H9 (cell line): ENCODE measurements around the gene SOCS4. TPM values are rescaled to one million over a fixed set of nuclear protein-coding genes. Genes with fewer than 3 reads are reported as not detected.

Experiments
- DNase-seq: peaks from one replicate; pipeline ENCODE4 v3.0.0-alpha.2; 2017
- H2AFZ ChIP-seq: one replicate; pipeline ENCODE4 v1.6.1; 2013; ENCODE audit warnings: mild to moderate bottlenecking, low read length, control low read depth, moderate library complexity
- H2AK5ac ChIP-seq: 2 replicates; pipeline ENCODE4 v1.6.1; 2013; ENCODE audit warnings: low read length, control low read depth, mixed read lengths; ENCODE audit not compliant: insufficient read length
- H2BK120ac ChIP-seq: one replicate; pipeline ENCODE4 v1.6.1; 2013; ENCODE audit warnings: low read depth, mild to moderate bottlenecking, low read length, control low read depth, inconsistent platforms; ENCODE audit not compliant: poor library complexity, severe bottlenecking
- H2BK12ac ChIP-seq: 2 replicates; pipeline ENCODE4 v1.6.1; 2013; ENCODE audit warnings: low read length, control low read depth, mixed read lengths, low read depth; ENCODE audit not compliant: insufficient read length
- H2BK15ac ChIP-seq: 2 replicates; pipeline ENCODE4 v1.6.1; 2013; ENCODE audit warnings: low read depth, low read length, control low read depth
- H2BK20ac ChIP-seq: one replicate; pipeline ENCODE4 v1.6.1; 2013; ENCODE audit warnings: low read depth, mild to moderate bottlenecking, low read length, control low read depth, inconsistent platforms; ENCODE audit not compliant: poor library complexity, severe bottlenecking
- H2BK5ac ChIP-seq: 2 replicates; pipeline ENCODE4 v1.6.1; 2013; ENCODE audit warnings: low read length, control low read depth, mixed read lengths; ENCODE audit not compliant: insufficient read length
- H3K14ac ChIP-seq: 2 replicates; pipeline ENCODE4 v1.6.1; 2013; ENCODE audit warnings: low read length, control low read depth; ENCODE audit not compliant: insufficient read depth
- H3K18ac ChIP-seq: 2 replicates; pipeline ENCODE4 v1.6.1; 2013; ENCODE audit warnings: low read depth, mild to moderate bottlenecking, mixed read lengths, low read length, control low read depth; ENCODE audit not compliant: insufficient read length
- H3K23ac ChIP-seq: 2 replicates; pipeline ENCODE4 v1.6.1; 2013; ENCODE audit warnings: low read length, control low read depth, mixed read lengths, low read depth; ENCODE audit not compliant: insufficient read length
- H3K23me2 ChIP-seq: 2 replicates; pipeline ENCODE4 v1.6.1; 2013; ENCODE audit warnings: low read depth, mild to moderate bottlenecking, mixed read lengths, low read length, control low read depth; ENCODE audit not compliant: insufficient read length, poor library complexity, severe bottlenecking
- H3K27ac ChIP-seq: 2 replicates; pipeline ENCODE4 v1.5.1; 2013; ENCODE audit warnings: low read length, control low read depth, mixed read lengths, low read depth; ENCODE audit not compliant: insufficient read length
- H3K27me3 ChIP-seq: 2 replicates; pipeline ENCODE4 v1.6.1; 2013; ENCODE audit warnings: low read length, control low read depth, inconsistent platforms; ENCODE audit not compliant: insufficient read depth
- H3K4ac ChIP-seq: 2 replicates; pipeline ENCODE4 v1.6.1; 2013; ENCODE audit warnings: low read depth, mild to moderate bottlenecking, control low read depth, inconsistent platforms, low read length, moderate library complexity
- H3K4me1 ChIP-seq: 2 replicates; pipeline ENCODE4 v1.6.1; 2013; ENCODE audit warnings: low read length, control low read depth, inconsistent platforms; ENCODE audit not compliant: insufficient read depth
- H3K4me2 ChIP-seq: 2 replicates; pipeline ENCODE4 v1.6.1; 2013; ENCODE audit warnings: low read length, control low read depth, mixed read lengths; ENCODE audit not compliant: insufficient read length, insufficient read depth
- H3K56ac ChIP-seq: 2 replicates; pipeline ENCODE4 v1.6.1; 2013; ENCODE audit warnings: low read depth, mild to moderate bottlenecking, mixed read lengths, low read length, control low read depth; ENCODE audit not compliant: insufficient read length
- H3K79me1 ChIP-seq: 2 replicates; pipeline ENCODE4 v1.6.1; 2013; ENCODE audit warnings: low read depth, mild to moderate bottlenecking, moderate library complexity, low read length, control low read depth, inconsistent platforms; ENCODE audit not compliant: insufficient read depth, poor library complexity, severe bottlenecking
- H3K79me2 ChIP-seq: 2 replicates; pipeline ENCODE4 v1.6.1; 2013; ENCODE audit warnings: low read length, control low read depth, inconsistent platforms; ENCODE audit not compliant: insufficient read depth
- H3K9ac ChIP-seq: 2 replicates; pipeline ENCODE4 v1.6.1; 2013; ENCODE audit warnings: low read length, control low read depth, mixed read lengths; ENCODE audit not compliant: insufficient read length; ENCODE audit errors: extremely low read depth
- H3K9me3 ChIP-seq: one replicate; pipeline ENCODE4 v1.6.1; 2013; ENCODE audit warnings: low read depth, low read length, inconsistent platforms; ENCODE audit not compliant: control insufficient read depth
- H3T11ph ChIP-seq: one replicate; pipeline ENCODE4 v1.6.1; 2013; ENCODE audit warnings: mild to moderate bottlenecking, low read length, control low read depth, inconsistent platforms
- H4K20me1 ChIP-seq: one replicate; pipeline ENCODE4 v1.6.1; 2013; ENCODE audit not compliant: control insufficient read depth, insufficient read length, insufficient read depth
- H4K5ac ChIP-seq: 2 replicates; pipeline ENCODE4 v1.6.1; 2013; ENCODE audit warnings: low read depth, mild to moderate bottlenecking, mixed read lengths, low read length, control low read depth; ENCODE audit not compliant: insufficient read length
- H4K8ac ChIP-seq: replicated peaks from 2 replicates; pipeline ENCODE4 v1.6.1; 2013; ENCODE audit warnings: low read length, control low read depth, mixed read lengths, low read depth; ENCODE audit not compliant: insufficient read length
- H4K91ac ChIP-seq: 2 replicates; pipeline ENCODE4 v1.6.1; 2013; ENCODE audit warnings: low read depth, mild to moderate bottlenecking, moderate library complexity, mixed read lengths, low read length, control low read depth; ENCODE audit not compliant: insufficient read length
- H3K27ac Mint-ChIP-seq, 3 experiments: 2 replicates in 2 of 3; 3 replicates in 1 of 3; pipeline ENCODE4 v1.8.0; 2020 to 2021; ENCODE audit warnings: mixed read lengths in 3 of 3, mild to moderate bottlenecking in 1 of 3, moderate library complexity in 1 of 3
- H3K27me3 Mint-ChIP-seq: 2 replicates; pipeline ENCODE4 v1.8.0; 2021; ENCODE audit warnings: low read depth, mild to moderate bottlenecking, moderate library complexity, mixed read lengths
- H3K36me3 Mint-ChIP-seq, 3 experiments: 2 replicates in 2 of 3; 3 replicates in 1 of 3; pipeline ENCODE4 v1.8.0; 2020 to 2021; ENCODE audit warnings: low read depth in 3 of 3, mixed read lengths in 3 of 3; ENCODE audit not compliant: insufficient read depth in 1 of 3
- H3K4me1 Mint-ChIP-seq, 2 experiments: 2 replicates each; pipeline ENCODE4 v1.8.0; 2020; ENCODE audit warnings: mixed read lengths in 2 of 2
- H3K4me3 Mint-ChIP-seq, 2 experiments: 2 replicates in 1 of 2; 3 replicates in 1 of 2; pipeline ENCODE4 v1.8.0; 2020 to 2021; ENCODE audit warnings: mild to moderate bottlenecking in 2 of 2, mixed read lengths in 2 of 2, moderate library complexity in 1 of 2
- H3K9me3 Mint-ChIP-seq, 2 experiments: 2 replicates in 1 of 2; 3 replicates in 1 of 2; pipeline ENCODE4 v1.8.0; 2020; ENCODE audit warnings: mild to moderate bottlenecking in 2 of 2, mixed read lengths in 2 of 2, moderate library complexity in 1 of 2
- CTCF ChIP-seq: fragments of 200-600 bp; sonication (generic); conservative IDR thresholded peaks from 3 replicates; pipeline ENCODE4 v1.8.0; 2021; ENCODE audit warnings: antibody characterized with exemption, mild to moderate bottlenecking
- WGBS: extraction: QIAGEN DNeasy Blood & Tissue Kit; methylation state at CpG from one replicate; pipeline ENCODE4 v1.1.7; 2013; ENCODE audit warnings: missing lambda C conversion rate, low lambda C conversion rate, mixed read lengths; ENCODE audit not compliant: insufficient read length; ENCODE audit errors: extremely low coverage; 5-methylcytosine and 5-hydroxymethylcytosine counted together
- total RNA-seq: library from RNA; stranded (reverse); gene quantifications from 2 replicates; pipeline ENCODE4 v1.2.1, GENCODE V29; 2021

SOCS4 gene
- total RNA-seq, 1 experiment from 2014 or later = 38.5 TPM

- no peaks in the 10 kb centered on the region for H4K20me1 ChIP-seq
- Mint-ChIP-seq H3K27me3 (no peaks in the 10 kb centered on the region), H3K4me1 (peaks cover 6 to 9% of the 10 kb centered on the region in 2 experiments), H3K9me3 (no peaks in the 10 kb centered on the region), H3K4me3 (no peak overlapping the region), H3K36me3 (peaks cover 33 to 65% (median 64%) of the 10 kb centered on the region in 3 experiments; a peak in 6 of 7 replicates), H3K27ac (no peak overlapping the region)
- H3K18ac ChIP-seq = no peak overlapping the region
- H2AFZ ChIP-seq = no peak overlapping the region
- no peak overlapping the region for H2AK5ac ChIP-seq
- no peak for DNase-seq
- peaks cover 13% of the 10 kb centered on the region for H3K79me1 ChIP-seq
- no peak overlapping the region for H2BK5ac ChIP-seq
- no peak overlapping the region for H4K8ac ChIP-seq
- no peak overlapping the region for H3T11ph ChIP-seq
- no peak overlapping the region for H3K14ac ChIP-seq
- H3K9me3 ChIP-seq = no peaks in the 10 kb centered on the region
- no peak overlapping the region for H3K4ac ChIP-seq
- no peak overlapping the region for H3K4me2 ChIP-seq
- peaks cover 16% of the 10 kb centered on the region; the same call in 1 of the 2 replicates for H3K79me2 ChIP-seq
- no peaks in the 10 kb centered on the region for H3K27me3 ChIP-seq
- no CpG with 5 or more reads among the region's 5 CpGs for WGBS
- no peak overlapping the region for H3K9ac ChIP-seq
- no peaks in the 10 kb centered on the region for H3K4me1 ChIP-seq
- H3K23ac ChIP-seq = no peak overlapping the region
- H2BK20ac ChIP-seq = no peak overlapping the region
- no peak overlapping the region for H2BK120ac ChIP-seq
- no peak overlapping the region for H4K5ac ChIP-seq
- H2BK15ac ChIP-seq = no peak overlapping the region
- H4K91ac ChIP-seq = no peak overlapping the region
- H3K27ac ChIP-seq = no peak overlapping the region
- no peaks in the 10 kb centered on the region for H3K23me2 ChIP-seq
- H2BK12ac ChIP-seq = no peak overlapping the region
- no peak overlapping the region for H3K56ac ChIP-seq
- TF ChIP-seq CTCF = no peak
Observed at GRCh38 chr14:55059333-55059732, 32.3 kb downstream of the SOCS4 start.
